GM19023 (cell line): ENCODE results near the gene IFITM10.

Source experiments
- ATAC-seq: cut with Tn5 transposase; IDR thresholded peaks from one replicate; pipeline ENCODE4 v1.9.1; 2021; ENCODE audit warnings: mild to moderate bottlenecking, moderate library complexity; ENCODE audit not compliant: unreplicated experiment

Gene IFITM10

DNA sequence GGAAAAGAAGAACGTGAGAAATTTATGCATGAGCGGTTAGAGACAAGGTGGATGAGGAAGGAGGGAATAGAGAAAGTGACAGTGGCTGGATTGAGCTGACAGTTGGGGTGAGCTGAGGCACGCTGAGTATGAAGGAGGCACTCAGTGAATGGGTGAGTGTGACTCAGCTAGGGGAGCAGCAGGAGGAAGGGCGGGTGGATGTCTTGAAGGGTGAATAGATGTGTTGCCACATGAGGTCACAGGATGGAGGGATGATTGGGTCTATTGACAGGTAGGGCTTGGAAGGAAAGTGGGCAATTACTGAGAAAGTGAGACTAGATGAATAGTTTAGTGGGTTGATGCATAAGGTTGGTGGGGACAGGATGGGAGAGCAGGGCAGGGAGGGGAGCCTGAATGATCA, 8.0 kb downstream of the IFITM10 start:
- ATAC-seq: no peak

DNA sequence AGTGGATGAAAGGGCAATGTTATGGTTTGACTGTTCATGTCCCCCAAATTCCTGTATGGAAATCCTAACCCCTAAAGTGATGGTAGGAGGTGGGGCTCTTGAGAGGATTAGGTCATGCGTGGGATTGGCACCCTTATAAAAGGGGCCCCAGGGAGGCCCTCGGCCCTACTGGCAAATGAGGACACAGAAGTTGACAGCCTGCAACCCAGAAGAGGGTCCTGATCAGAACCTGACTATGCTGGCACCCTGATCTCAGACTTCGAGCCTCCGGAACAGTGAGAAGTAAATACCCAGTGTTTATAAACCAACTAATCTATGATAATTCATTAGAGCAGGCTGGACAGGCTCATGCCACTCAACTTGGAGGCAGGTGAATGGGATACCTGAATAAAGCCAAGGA, 8.7 kb downstream of the IFITM10 start:
- no peak for ATAC-seq

DNA sequence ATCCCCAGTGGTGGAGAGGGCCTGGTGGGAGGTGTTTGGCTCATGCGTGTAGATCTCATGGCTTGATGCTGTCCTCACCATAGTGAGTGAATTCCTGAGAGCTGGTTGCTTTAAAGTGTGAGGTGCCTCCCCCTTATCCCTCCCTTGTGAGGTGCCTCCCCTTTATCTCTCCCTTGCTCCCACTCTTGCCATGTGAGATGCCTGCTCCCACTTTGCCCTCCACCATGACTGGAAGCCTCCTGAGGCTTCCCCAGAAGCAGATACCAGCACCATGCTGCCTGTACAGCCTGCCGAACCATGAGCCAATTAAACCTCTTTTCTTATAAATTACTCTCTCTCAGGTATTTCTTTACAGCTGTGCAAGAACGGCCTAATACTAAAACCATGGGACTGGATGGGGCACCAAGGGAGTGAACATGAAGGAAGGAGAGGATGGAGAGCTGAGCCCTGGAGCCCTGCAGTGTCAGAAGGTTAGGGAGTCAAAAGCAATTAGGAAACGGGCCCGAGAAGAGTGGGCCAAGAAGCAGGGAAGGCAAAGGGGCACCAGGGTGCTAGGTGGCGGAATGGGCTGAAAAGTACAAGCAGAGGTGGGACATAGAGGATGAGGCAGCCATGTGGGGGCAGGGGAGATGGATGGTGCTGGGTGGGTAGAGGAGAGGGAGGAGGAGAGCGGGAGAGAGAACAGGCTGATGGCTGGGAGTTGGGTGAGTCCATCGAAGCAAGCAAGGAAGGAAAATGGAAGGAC, 9.4 kb downstream of the IFITM10 start:
- ATAC-seq: no peak

DNA sequence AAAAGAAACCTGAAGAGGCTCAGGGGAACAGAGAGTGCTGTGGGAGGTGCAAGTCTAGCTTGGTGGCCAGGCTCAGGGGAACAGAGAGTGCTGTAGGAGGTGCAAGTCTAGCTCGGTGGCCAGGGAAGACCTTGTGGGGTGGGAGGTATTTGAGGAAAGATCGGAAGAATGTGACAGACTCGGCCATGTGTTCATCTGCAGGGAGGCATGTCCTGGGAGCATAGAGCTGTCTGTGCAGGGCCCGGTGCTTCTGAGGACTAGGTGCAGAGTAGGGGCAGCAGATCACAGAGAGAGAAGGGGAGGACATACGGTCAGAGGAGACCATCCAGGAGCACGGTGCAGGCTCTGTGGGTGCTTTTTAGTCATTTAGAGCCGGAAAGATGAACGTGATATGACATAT, 10.8 kb downstream of the IFITM10 start:
- ATAC-seq: no peak

DNA sequence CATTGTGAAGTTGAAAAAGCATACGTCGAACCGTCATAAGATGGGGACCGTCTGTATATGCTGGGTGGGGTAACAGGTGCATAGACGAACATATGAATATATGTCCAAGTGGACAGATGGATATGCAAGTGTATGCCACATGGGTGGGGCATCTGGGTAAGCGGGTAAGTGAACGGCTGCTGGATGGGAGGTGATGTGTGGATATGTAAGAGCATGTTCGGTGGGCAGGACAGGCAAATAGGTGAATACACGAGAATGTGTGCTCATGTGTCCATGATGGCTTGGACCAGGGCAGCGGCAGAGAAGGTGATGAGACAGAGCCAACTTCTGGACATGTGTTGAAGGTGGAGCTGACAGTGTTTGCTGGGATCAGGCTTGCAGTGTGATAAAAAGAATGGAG, 12.0 kb downstream of the IFITM10 start:
- no peak for ATAC-seq

DNA sequence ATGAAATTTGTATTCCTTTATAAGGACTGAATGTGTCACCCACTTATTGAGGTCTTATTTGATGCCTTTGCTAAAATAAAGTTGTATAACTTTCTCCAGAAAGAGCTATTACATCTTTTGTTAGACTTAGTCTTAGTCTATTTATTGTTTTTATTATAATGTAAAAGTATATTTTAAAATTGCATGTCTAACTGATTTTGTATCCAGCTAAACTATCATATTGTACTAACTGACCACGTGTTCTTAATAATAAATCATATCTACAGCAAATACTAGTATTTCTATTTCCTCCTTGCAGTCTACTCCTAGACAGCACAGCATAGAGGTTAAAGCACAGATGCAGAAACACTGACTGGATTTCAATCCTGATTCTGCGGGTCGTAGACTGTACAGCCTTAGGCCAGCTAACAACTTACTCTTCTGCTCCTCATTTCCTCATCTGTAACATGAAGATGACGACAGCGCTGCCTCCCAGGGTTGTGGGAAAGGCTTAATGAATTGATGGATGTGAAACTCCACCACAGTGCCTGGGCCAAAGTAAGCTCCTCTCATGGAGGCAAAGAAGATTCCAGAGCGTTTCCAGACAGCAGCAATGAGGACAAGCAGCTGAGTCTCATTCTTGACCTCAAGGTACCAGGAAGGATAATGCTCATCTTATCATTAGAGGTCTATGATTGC, 13.2 kb downstream of the IFITM10 start:
- no peak for ATAC-seq

DNA sequence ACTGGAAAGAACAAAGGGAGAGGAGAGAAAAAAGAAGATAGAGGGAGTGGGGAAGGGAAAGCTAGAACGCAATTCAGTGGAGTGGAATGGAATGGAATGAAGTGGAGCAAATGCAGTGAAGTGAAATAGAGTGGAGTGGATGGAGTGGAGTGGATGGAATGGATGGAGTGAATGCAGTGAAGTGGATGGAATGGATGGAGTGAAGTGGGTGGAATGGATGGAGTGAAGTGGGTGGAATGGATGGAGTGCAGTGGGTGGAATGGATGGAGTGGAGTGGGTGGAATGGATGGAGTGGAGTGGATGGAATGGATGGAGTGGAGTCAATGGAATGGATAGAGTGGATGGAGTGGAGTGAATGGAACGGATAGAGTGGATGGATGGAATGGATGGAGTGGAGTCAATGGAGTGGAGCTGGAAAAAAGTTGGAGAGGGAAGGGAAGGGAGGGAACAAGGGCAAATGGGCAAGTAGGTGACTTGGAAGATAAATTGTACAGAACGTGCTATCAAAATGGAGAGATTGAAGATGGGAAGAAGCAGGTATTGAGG, 13.9 kb downstream of the IFITM10 start:
- ATAC-seq: no peak

DNA sequence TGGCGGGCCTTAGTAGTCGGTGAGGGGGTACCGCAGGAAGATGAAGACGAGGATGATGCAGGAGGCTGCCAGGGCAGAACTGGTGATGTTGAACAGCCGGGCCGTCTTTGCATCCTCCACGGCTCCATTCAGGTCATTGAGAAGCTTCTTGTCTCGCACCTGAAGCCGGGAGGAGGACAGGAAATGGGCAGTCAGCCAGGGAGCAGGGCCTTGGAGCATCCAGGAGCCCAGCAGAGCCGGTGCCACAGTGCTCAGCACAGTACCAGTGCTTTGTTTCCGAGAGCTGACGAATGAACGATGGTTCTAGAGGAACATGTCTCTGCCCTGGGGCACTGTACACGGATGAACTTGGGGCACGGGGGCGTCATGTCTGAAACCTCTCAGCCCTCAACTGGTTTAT, 15.1 kb downstream of the IFITM10 start:
- no peak for ATAC-seq

DNA sequence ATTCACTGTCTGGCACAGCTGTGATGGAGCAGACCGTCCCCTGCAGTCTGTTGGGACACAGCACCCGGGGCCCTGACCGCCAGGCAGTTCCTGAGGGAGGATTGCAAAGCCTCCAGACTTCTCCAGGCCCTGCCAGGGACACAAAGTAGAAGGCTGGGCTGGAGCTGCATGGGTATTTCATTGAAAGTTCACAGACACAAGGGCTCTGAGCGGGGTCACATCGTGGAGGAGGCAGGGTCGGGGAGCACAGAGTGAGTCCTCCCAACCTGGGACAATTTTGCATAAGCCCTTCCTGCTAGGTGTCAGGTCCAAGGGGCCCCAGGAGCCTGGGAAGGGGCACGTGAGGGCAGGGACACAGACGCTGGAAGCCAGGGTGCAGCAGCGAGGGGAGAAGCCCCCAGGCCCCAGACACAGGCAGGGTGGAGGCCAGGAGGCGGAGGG, 15.7 kb downstream of the IFITM10 start:
- ATAC-seq: no peak

DNA sequence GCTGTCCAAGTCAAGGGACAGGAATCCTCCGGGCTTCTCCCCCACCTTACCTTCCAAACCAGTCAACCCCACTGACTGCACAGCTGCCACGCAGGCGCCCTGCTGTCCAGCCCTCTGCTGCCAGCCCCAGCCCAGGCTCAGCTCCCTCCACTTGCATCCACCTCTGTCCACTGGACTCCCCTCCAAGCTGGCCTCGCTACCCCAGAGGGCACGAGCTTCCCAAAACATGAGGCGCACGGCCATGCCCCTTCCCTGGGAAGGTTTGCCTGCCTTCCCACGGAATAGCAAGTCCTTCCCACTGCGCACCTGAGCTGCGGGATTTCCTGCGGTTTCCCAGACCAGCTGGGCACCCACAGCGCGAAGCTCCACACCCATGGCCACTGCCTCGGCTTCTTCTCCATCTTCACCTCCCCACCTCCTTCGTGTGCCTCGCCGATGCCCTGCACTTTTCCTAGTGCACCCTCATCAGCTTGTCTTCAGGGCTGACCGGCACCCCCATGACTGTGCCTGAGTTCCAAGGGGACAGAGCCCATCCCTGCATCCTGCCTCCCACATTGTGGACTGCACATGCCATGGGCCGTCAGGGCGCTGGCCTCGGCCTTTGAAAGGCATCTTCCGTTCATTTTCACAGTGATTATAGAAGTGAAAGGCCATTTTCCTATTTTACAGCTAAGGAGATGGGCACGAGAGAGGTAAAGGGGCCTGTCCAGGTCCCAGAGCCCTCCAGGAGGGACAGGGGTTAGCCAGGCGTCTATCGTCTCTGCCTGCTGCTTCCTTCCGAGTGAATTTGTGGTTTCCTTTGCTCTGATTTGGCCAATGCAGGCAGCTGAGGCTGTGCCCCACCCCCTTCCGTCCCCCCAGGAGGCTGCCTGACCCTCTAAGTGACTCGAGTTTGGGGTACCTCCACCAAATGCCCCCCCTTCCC, 16.4 kb downstream of the IFITM10 start:
- ATAC-seq: no peak

DNA sequence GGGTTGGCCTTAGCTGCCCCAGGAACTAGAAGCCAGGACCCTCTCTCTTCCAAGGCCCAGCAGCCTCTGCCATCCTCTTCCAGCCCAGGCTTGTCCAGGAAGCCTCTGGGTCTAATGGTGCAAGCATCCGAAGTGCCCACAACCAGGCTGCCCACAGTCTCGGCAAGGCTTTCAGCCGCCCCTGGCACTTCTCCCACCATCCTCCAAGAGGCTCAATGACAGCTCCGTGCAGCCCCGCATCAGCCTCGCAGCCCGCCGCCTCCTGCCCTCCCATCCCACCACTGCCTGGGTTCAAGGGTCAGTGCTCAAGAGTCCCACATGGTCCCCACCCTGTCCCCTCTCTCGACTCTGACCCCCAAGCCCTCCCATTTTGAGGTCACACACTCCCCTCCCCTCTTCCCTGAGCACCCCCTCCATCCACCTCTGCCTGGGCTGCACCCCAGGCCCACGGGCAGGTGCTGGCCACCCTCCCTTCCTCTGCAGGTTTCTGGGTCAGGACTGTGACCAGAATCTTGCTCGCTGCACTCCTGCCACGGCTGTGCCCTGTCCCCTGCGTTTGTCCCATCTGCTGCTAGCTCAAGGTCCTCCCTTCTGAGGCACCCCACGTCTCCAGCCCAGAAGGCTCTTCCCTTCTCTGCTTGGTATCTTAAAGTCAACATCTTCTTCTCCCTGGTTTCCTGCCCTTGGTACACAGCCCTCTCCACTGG, 17.2 kb downstream of the IFITM10 start:
- ATAC-seq: no peak

DNA sequence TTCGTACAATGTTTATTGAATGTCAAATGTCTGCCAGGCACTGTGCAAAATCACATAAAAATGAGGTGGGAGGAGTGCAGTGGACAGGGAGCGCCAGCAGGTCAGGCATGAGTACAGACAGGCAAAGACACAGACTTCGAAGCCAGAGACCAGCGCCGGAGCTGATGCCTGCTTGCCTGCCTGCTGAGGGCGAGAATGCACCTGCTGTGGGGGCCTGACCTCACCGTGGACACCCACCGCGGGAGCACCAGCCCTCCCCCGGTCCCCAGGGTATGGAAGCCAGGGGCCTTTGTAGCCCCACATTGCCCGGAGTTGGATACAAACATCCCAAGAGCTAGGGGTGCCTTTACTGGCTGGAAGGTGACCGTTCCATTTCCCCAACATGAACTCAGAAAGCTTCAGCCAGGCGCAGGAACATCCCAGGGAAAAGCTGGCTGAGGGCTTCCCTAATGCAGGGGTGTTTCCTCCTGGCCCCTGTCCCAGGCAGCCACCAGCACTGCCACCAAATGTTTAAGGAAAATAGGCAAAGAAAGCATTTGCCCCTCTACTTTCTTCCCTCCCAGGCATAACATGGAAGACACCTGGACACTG, 17.9 kb downstream of the IFITM10 start:
- no peak for ATAC-seq

DNA sequence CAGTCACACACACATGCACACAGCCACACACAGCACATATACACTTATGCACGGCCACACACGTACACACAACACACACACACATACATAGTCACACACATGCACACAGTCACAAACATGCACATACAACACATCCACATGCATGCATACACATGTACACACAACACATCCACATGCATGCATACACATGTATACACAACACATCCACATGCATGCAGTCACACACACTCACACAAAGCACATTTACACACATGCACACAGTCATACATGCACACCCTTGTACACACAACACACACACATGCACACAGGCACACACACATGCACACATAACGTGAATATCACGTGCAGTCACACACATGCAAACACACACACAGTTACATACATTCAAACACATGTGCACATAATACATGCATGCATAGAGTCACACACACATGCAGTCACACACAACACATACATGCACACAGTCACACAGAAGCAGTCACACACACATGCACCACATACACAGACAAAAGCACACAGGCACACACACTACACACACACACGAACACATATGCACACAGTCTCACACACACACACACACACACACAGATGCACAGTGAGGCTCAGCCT, 18.8 kb downstream of the IFITM10 start:
- ATAC-seq: no peak

DNA sequence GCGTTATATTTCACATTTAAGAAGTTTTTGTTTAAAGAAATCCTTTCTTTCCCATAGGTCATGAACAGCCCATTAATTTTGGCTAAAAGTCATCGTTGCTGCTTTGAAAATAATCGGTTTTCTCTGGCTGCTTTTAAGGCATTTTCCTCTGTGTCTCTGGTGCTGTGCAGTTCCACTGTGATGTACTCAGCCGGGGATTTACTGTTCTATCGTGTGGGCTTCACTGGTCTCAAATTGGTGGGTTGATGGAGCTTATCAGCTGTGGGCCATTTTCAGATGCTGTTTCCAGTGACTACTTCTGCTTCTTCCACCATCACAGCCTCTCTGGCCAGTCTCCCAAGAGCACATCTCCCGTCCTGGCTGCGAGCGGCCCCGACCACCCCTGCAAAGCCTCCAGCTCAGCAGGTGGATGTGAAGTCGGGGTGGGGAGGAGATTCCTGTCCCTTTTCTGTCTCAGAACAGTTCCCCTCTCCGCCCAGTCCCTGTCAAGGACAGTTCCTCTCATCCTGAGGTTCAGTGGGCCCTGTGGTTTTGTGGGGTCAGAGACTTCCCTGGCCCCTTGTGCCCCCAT, 20.3 kb downstream of the IFITM10 start:
- no peak for ATAC-seq

DNA sequence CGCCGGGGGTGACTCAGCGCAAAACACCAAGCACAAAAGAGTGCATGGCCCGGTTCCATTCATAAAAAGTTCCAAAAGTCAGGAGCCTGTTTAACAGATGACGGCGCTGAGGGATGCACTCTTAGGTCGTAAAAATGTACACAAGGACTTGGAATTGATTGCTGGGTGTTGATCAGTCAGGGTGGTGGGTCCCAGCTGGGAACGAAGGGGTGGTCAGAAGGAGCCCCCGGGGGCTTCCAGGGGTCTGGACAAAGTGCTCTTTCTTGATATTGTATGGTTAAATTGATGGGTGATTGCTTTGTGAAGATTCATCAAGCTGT, 20.7 kb downstream of the IFITM10 start:
- ATAC-seq: no peak

DNA sequence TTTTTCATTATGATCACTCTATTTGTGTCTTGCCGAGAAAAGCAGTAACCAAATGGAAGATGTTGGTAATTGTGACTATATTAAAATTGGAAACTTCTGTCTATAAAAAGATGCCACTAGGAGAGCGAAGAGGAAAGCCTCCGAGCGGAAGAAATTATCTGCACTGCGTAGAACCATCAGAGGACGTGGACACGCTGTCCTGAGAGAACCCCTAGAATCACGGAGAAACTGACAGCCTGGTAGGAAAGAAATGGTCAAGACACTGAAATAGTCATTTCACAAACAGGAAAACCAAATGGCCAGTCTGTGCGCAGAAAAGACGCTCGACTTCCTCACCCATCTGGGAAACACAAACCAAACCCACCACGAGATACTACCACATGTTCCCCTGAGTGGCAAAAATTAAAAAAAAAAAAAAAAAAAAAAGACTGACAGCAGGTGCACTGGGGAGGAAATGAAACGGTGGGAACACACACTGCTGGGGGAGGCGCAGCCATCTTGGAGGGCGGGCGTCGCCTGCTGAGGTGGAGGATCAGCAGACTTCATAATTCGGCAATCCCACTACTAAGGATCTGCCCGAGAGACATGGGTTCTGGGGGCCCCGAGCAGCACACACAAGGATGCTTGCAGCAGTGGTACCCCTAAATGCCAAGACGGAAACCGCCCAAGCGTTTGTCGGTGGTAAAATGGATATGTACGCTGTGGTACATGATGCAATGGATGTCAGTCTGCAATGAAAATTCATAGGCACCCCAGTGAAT, 21.3 kb downstream of the IFITM10 start:
- ATAC-seq: no peak

DNA sequence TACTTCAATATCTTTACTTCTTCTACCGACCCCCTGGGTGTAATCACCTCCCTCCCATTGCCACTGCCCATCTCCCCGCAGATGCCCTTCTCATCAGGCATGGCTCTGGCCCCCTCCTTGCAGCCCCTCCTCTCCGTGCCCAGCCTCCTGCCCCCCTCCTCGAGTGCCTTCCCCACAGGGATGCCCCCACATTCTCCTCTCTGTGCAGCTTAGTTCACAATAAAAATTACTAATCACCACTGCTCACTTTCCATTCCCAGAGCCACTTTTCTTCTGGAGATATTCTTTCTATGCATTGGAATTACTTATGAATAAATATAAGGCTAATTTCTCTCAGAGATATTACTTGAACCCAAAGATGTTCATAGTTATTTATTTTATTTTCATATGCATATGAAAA, 22.1 kb downstream of the IFITM10 start:
- no peak for ATAC-seq

DNA sequence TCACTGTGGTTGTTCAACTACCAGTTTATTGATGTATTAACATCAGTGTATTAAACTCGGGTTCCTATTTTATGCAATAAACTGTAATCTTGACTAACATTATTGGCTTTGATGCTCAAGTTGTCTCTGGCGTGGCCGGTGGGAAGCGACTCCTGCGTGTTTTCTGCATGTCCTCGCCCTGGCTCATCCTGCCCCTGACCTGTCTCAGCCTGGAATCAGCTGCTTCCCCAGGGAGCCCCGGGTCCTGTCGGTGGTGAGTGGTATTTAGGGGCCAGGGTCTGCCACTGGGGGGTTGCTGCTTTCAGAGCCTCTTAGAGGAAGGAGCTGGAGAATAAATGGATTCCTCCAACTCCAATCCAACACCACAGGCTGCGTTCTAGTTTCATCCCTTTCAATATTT, 22.5 kb downstream of the IFITM10 start:
- no peak for ATAC-seq

DNA sequence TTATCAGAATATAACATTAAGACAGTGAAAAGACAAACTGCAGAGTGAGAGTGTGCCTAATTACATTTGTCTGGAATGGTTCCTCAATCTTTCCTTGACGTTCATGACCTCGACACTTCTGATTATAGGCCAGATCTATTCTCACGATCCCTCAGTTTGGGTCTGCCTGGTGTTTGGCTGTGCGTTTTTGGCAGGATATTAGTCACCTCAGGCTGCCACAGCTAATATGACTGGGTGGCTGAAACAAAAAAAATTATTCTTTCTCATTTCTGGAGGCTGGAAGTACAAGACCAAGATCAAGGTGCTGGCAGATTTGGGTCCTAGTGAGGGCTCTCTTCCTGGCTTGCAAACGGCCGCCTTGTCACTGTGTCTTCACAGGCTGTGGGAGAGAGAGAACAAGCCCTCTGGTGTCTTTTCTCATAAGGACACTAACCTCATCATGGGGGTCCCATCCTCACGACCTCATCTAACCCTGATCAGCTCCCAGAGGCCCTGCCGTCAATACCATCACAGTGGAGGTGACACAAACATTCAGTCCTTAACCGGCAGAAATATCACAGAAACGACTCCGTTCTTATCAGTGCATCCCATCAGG, 23.2 kb downstream of the IFITM10 start:
- no peak for ATAC-seq
